ENCODE measurements around the gene SIGLEC15. TPM values are rescaled to one million over a fixed set of nuclear protein-coding genes. Genes with fewer than 3 reads are reported as not detected.

SIGLEC15 gene
- polyA plus RNA-seq, 2 of the 4 experiments (the other 2 are of a cell fraction) = not detected

GRCh38 chr18:45841060-45841764 lies 15.7 kb downstream of the SIGLEC15 start:
- H3K27ac ChIP-seq = no peak overlapping the region
- H3K4me2 ChIP-seq = no peak overlapping the region
- WGBS (ENCODE audit: missing lambda C conversion rate) = 87% methylated on average over 17 of the region's 17 CpGs
- ChIA-PET POLR2A (no interaction called here), CTCF (interaction anchor here (0.7 kb wide), 1 partner anchor 120 kb away, joined by 3 read pairs; no protein-coding TSS in a partner anchor)
- H3K4me3 ChIP-seq = no peak overlapping the region
- H3K4me1 ChIP-seq = 0 out of 3 replicates have a peak, but pooled peaks cover 2% of the 10 kb centered on the region
- FAIRE-seq = no peak
- no peaks in the 10 kb centered on the region for H3K9me3 ChIP-seq
- no peak for ATAC-seq
- no peak for TF ChIP-seq CBX8 (IDR thresholded peaks at IDR 0.05)
- no peak for TF ChIP-seq ELK1 (IDR thresholded peaks at IDR 0.05; ENCODE audit: low read depth, low read length)
- no peak for TF ChIP-seq MAZ (IDR thresholded peaks at IDR 0.05; ENCODE audit: borderline replicate concordance, low read depth, low read length)
- no peak for TF ChIP-seq MAFK (IDR thresholded peaks at IDR 0.05; ENCODE audit: partially characterized antibody)
- no peak for TF ChIP-seq FOSL2 (IDR thresholded peaks at IDR 0.05)
- no peak for TF ChIP-seq FOSL2 (CRISPR knock-in tag; IDR thresholded peaks at IDR 0.05)
- TF ChIP-seq BCL3 (IDR thresholded peaks at IDR 0.05) = no peak
- TF ChIP-seq HEYL (CRISPR knock-in tag; IDR thresholded peaks at IDR 0.05) = no peak
- TF ChIP-seq RAD21 (conservative IDR thresholded peaks at IDR 0.05 in 1 of 2, IDR thresholded peaks at IDR 0.05 in 1 of 2) = no peak
- TF ChIP-seq SREBF2 (IDR thresholded peaks at IDR 0.05) = no peak
- no peak for TF ChIP-seq CTCF (IDR thresholded peaks at IDR 0.05)
- no peak for DNase-seq (ENCODE audit: low read depth in 1 of 2, low spot score in 1 of 2)

GRCh38 chr18:45841765-45842442 lies 16.4 kb downstream of the SIGLEC15 start:
- WGBS (ENCODE audit: missing lambda C conversion rate) = 86% methylated on average over 9 of the region's 12 CpGs
- 0 out of 3 replicates have a peak, but pooled peaks cover 2% of the 10 kb centered on the region for H3K4me1 ChIP-seq
- H3K9me3 ChIP-seq = no peaks in the 10 kb centered on the region
- ChIA-PET CTCF (interaction anchor here (1.1 kb wide), 1 partner anchor 119 kb away, joined by 3 read pairs; no protein-coding TSS in a partner anchor), POLR2A (no interaction called here)
- no peak for TF ChIP-seq KDM5A (IDR thresholded peaks at IDR 0.05)
- TF ChIP-seq RNF2 (IDR thresholded peaks at IDR 0.05; ENCODE audit: borderline replicate concordance, low read depth) = no peak
- no peak for TF ChIP-seq MAZ (IDR thresholded peaks at IDR 0.05; ENCODE audit: borderline replicate concordance, low read depth, low read length)
- no peak for TF ChIP-seq PBX3 (IDR thresholded peaks at IDR 0.05)
- no peak for TF ChIP-seq CHD4 (IDR thresholded peaks at IDR 0.05; ENCODE audit: borderline replicate concordance)
- TF ChIP-seq FOSB (CRISPR knock-in tag; IDR thresholded peaks at IDR 0.05) = no peak
- no peak for TF ChIP-seq KDM1A (IDR thresholded peaks at IDR 0.05; ENCODE audit: low read depth)
- no peak for TF ChIP-seq NFE2L2 (conservative IDR thresholded peaks at IDR 0.05; ENCODE audit: low read length)
- TF ChIP-seq CHD2 (IDR thresholded peaks at IDR 0.05; ENCODE audit: low read length, partially characterized antibody) = no peak
- TF ChIP-seq ZNF302 (CRISPR knock-in tag; IDR thresholded peaks at IDR 0.05) = no peak
- TF ChIP-seq HOXA7 (CRISPR knock-in tag; IDR thresholded peaks at IDR 0.05) = no peak
- no peak for TF ChIP-seq CBX8 (IDR thresholded peaks at IDR 0.05)
- TF ChIP-seq HES2 (IDR thresholded peaks at IDR 0.05) = no peak
- no peak for TF ChIP-seq TFCP2L1 (CRISPR knock-in tag; IDR thresholded peaks at IDR 0.05)
- ATAC-seq (no peak), FAIRE-seq (no peak), DNase-seq (ENCODE audit: low read depth in 1 of 2, low spot score in 1 of 2) (no peak)
- H3K27ac ChIP-seq = no peak overlapping the region
- no peak overlapping the region for H3K4me2 ChIP-seq
- H3K4me3 ChIP-seq = no peak overlapping the region
